HG02973 (cell line): ENCODE measurements around the gene KIAA1191.

Experiments
- ATAC-seq: cut with Tn5 transposase; IDR thresholded peaks from one replicate; pipeline ENCODE4 v1.9.1; 2021; ENCODE audit warnings: moderate library complexity; ENCODE audit not compliant: unreplicated experiment

Gene KIAA1191

GRCh38 chr5:176365351-176366231, 4.0 kb upstream of the KIAA1191 start, which contains the start of gene ARL10:
ARL10 (plus strand) TSS chr5:176365487; CDS start chr5:176365564, 77 bp downstream.
- ATAC-seq = peak; percentile 35

- ATAC-seq = no peak
Observed at GRCh38 chr5:176364765-176365350, 3.3 kb upstream of the KIAA1191 start.

GRCh38 chr5:176362233-176362490, 598 bp upstream of the KIAA1191 start:
- ATAC-seq = no peak

- no peak for ATAC-seq
Observed at GRCh38 chr5:176360894-176361436, 599 bp downstream of the KIAA1191 start.

- no peak for ATAC-seq
Observed at GRCh38 chr5:176359658-176360057, 1.9 kb downstream of the KIAA1191 start.

GRCh38 chr5:176356179-176356566, 5.4 kb downstream of the KIAA1191 start:
- no peak for ATAC-seq

- no peak for ATAC-seq
Observed at GRCh38 chr5:176355400-176356178, 6.0 kb downstream of the KIAA1191 start.

- ATAC-seq = no peak
Observed at GRCh38 chr5:176353533-176353932, 8.0 kb downstream of the KIAA1191 start.

- no peak for ATAC-seq
Observed at GRCh38 chr5:176352116-176352878, 9.3 kb downstream of the KIAA1191 start.

GRCh38 chr5:176350416-176350815, 11.1 kb downstream of the KIAA1191 start:
- ATAC-seq = no peak

GRCh38 chr5:176342766-176343458, 18.7 kb downstream of the KIAA1191 start:
- no peak for ATAC-seq

GRCh38 chr5:176342158-176342483, 19.4 kb downstream of the KIAA1191 start:
- no peak for ATAC-seq

GRCh38 chr5:176341325-176342157, 20.0 kb downstream of the KIAA1191 start:
- ATAC-seq = no peak

GRCh38 chr5:176339304-176339703, 22.3 kb downstream of the KIAA1191 start:
- no peak for ATAC-seq

- ATAC-seq = no peak
Observed at GRCh38 chr5:176337913-176338312, 23.7 kb downstream of the KIAA1191 start.

- no peak for ATAC-seq
Observed at GRCh38 chr5:176334031-176334770, 27.4 kb downstream of the KIAA1191 start.

- no peak for ATAC-seq
Observed at GRCh38 chr5:176320577-176320976, 41.0 kb downstream of the KIAA1191 start.

- no peak for ATAC-seq
Observed at GRCh38 chr5:176319827-176320554, 41.6 kb downstream of the KIAA1191 start.
